ENCODE results near the gene DAB1. TPM values are rescaled to one million over a fixed set of nuclear protein-coding genes. Genes with fewer than 3 reads are reported as not detected.

Gene DAB1
- total RNA-seq, 1 donor from 2014 or later = 3.1 TPM

GRCh38 chr1:57086154-57086553 is 337.7 kb downstream of the DAB1 start:
- peak; percentile 24 for DNase-seq
- no peak overlapping the region for H3K4me3 Mint-ChIP-seq (ENCODE audit: unreplicated experiment)
- no peak for TF ChIP-seq CTCF (IDR thresholded peaks at IDR 0.05; ENCODE audit: partially characterized antibody, unreplicated experiment)
- no peaks in the 10 kb centered on the region for H3K27me3 Mint-ChIP-seq (ENCODE audit: unreplicated experiment)
- H3K27ac Mint-ChIP-seq (ENCODE audit: unreplicated experiment) = peak overlapping the region; percentile 78
- H3K4me1 Mint-ChIP-seq (ENCODE audit: low read depth, unreplicated experiment) = peaks cover 8% of the 10 kb centered on the region
- H3K36me3 Mint-ChIP-seq (ENCODE audit: unreplicated experiment) = no peaks in the 10 kb centered on the region
- H3K9me3 Mint-ChIP-seq (ENCODE audit: unreplicated experiment) = peaks cover 5% of the 10 kb centered on the region

- no peaks in the 10 kb centered on the region for H3K36me3 Mint-ChIP-seq (ENCODE audit: unreplicated experiment)
- no peak overlapping the region for H3K4me3 Mint-ChIP-seq (ENCODE audit: unreplicated experiment)
- no peak for TF ChIP-seq CTCF (IDR thresholded peaks at IDR 0.05; ENCODE audit: partially characterized antibody, unreplicated experiment)
- H3K9me3 Mint-ChIP-seq (ENCODE audit: unreplicated experiment) = peaks cover 5% of the 10 kb centered on the region
- peaks cover 8% of the 10 kb centered on the region for H3K4me1 Mint-ChIP-seq (ENCODE audit: low read depth, unreplicated experiment)
- H3K27me3 Mint-ChIP-seq (ENCODE audit: unreplicated experiment) = peaks cover 2% of the 10 kb centered on the region
- H3K27ac Mint-ChIP-seq (ENCODE audit: unreplicated experiment) = no peak overlapping the region
- no peak for DNase-seq
Observed at GRCh38 chr1:57084701-57085100, 339.2 kb downstream of the DAB1 start.

GRCh38 chr1:57082711-57083439 is 341.0 kb downstream of the DAB1 start:
- H3K36me3 Mint-ChIP-seq (ENCODE audit: unreplicated experiment) = no peaks in the 10 kb centered on the region
- no peak for DNase-seq
- no peak overlapping the region for H3K4me3 Mint-ChIP-seq (ENCODE audit: unreplicated experiment)
- peaks cover 2% of the 10 kb centered on the region for H3K27me3 Mint-ChIP-seq (ENCODE audit: unreplicated experiment)
- peak overlapping the region; percentile 28 for H3K27ac Mint-ChIP-seq (ENCODE audit: unreplicated experiment)
- peaks cover 8% of the 10 kb centered on the region for H3K4me1 Mint-ChIP-seq (ENCODE audit: low read depth, unreplicated experiment)
- no peak for TF ChIP-seq CTCF (IDR thresholded peaks at IDR 0.05; ENCODE audit: partially characterized antibody, unreplicated experiment)
- H3K9me3 Mint-ChIP-seq (ENCODE audit: unreplicated experiment) = peaks cover 4% of the 10 kb centered on the region

- Mint-ChIP-seq H3K27ac (ENCODE audit: unreplicated experiment) (no peak overlapping the region), H3K36me3 (ENCODE audit: unreplicated experiment) (no peaks in the 10 kb centered on the region), H3K4me1 (ENCODE audit: low read depth, unreplicated experiment) (no peaks in the 10 kb centered on the region), H3K4me3 (ENCODE audit: unreplicated experiment) (no peak overlapping the region), H3K27me3 (ENCODE audit: unreplicated experiment) (peaks cover 2% of the 10 kb centered on the region), H3K9me3 (ENCODE audit: unreplicated experiment) (no peaks in the 10 kb centered on the region)
- DNase-seq = no peak
- peak; percentile 47 for TF ChIP-seq CTCF (IDR thresholded peaks at IDR 0.05; ENCODE audit: partially characterized antibody, unreplicated experiment)
Observed at GRCh38 chr1:57079454-57080157, 344.3 kb downstream of the DAB1 start.

Measured in glutamatergic neuron (in vitro differentiated cells).